Stimulated activated CD4-positive, alpha-beta T cell treated with anti-CD3 and anti-CD28 coated beads, Interleukin-15, amount 100 ng/mL, for 48 hours (primary cell): ENCODE results near the gene VWA7.
"Not testable (repeated sequence)": the region's sequence is repeated elsewhere in the genome, so short reads cannot be mapped to it uniquely, and the experiment has no call there.

Experiments used
- DNase-seq, 2 donors: peaks; one replicate each; pipeline ENCODE4 v3.0.0-alpha.2; 2020; ENCODE audit warnings: low read depth in 2 of 2

VWA7 gene, protein sequence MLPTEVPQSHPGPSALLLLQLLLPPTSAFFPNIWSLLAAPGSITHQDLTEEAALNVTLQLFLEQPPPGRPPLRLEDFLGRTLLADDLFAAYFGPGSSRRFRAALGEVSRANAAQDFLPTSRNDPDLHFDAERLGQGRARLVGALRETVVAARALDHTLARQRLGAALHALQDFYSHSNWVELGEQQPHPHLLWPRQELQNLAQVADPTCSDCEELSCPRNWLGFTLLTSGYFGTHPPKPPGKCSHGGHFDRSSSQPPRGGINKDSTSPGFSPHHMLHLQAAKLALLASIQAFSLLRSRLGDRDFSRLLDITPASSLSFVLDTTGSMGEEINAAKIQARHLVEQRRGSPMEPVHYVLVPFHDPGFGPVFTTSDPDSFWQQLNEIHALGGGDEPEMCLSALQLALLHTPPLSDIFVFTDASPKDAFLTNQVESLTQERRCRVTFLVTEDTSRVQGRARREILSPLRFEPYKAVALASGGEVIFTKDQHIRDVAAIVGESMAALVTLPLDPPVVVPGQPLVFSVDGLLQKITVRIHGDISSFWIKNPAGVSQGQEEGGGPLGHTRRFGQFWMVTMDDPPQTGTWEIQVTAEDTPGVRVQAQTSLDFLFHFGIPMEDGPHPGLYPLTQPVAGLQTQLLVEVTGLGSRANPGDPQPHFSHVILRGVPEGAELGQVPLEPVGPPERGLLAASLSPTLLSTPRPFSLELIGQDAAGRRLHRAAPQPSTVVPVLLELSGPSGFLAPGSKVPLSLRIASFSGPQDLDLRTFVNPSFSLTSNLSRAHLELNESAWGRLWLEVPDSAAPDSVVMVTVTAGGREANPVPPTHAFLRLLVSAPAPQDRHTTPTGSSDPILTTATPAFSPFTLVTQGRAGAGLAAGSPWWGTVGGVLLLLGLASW

DNA sequence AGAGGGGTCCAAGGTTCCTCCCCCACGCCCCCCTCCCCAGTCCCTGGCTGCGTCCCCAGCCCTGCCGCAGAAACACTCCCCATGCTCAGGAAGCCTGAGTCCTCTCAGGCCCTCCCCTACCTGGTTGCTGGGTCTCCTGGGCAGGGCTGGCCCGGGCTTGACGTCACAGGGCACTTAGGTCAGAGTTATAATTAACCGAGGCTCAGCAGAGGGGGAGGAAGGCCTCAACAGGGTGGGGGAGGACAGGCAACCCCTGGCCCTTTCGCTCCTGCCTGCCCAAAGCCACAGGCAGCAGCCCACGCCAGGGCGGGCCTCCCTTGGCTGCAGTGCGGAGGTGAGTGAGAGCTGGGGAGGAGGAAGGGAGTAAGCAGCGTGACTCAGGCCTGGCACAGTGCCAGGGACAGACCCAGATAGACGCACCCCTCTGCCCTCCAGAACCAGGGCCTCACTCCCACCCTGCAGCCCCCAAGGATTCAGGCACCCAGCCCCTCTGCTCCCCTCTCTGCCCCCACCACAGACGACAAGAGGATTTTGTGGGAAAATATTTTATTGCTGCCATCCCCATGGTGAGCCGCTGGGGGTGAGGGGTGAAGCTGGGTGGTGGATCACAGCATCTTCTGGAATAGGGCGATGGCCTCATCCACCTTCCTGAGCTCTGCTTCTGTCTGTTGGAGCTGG is at the start of gene VWA7:
TSS of gene VWA7 (minus strand) at position 340 of the 678 bp plus-strand sequence. CDS start 549 bp downstream, outside the sequence.
- peak; percentile 72 to 73 for DNase-seq

DNA sequence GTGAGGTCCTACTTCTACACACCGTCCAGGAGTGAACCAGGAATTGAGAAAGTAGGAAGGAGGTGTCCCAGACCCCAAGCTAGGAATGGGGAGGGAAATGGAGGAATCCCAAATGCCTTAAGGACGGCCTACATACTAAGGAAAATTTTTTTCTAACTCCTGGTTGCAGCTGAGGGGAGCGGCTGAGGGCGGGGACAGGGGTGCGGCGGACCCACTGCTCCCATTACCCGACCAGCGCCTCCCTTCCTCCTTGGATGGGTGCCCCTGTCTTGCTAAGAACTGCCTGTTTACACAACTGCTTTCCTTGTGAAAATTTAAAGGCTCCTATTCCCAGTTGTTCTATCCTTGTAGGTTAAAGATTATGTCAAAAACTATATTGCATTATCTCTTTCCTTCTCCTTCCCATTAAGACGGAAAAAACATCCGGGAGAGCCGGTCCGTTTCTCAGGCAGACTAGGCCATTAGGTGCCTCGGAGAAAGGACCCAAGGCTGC is 49.7 kb upstream of the VWA7 start:
- peak in 1 of 2 donors; percentile 29 for DNase-seq

DNA sequence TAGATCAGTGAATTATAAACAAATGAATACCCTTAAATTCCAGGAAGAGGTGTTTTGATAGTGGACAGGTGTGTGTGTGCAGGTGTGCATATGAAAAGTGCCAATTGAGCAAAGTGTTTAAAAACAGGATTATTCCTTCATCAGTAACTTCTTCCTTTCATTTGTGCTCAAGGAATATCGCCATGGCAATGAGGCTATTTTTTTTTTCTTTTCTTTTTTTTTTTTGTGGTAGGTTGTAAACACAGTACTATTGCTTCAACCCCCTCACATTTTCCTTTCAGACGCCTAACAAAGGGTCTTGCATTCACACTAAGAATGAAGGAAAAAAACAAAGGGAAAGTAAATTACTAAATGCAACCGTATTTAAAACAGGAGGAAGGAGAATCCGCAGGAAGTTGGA is 48.4 kb upstream of the VWA7 start:
- DNase-seq: no peak

DNA sequence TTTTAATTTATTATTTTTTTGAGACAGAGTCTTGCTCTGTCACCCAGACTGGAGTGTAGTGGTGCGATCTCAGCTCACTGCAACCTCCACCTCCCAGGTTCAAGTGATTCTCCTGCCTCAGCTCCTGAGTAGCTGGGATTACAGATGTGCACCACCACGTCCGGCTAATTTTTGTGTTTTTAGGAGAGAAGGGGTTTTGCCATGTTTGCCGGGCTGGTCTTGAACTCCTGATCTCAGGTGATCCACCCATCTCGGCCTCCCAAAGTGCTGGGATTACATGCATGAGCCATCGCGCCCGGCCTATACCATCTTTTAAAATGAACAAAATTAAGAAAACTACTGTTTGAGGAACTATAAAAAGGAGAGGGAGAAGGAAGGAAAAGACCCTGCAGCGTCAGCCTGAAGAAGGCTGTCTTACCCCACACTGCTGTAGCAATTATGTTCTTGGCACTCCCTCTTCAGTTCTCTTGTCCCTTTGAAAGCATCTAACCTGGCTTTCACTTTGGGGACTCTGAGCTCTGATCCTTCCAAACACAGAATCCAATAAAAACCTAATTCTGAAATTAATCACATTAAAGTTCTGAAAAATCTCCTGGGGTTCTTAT is 46.6 kb upstream of the VWA7 start:
- DNase-seq: not testable (repeated sequence)

DNA sequence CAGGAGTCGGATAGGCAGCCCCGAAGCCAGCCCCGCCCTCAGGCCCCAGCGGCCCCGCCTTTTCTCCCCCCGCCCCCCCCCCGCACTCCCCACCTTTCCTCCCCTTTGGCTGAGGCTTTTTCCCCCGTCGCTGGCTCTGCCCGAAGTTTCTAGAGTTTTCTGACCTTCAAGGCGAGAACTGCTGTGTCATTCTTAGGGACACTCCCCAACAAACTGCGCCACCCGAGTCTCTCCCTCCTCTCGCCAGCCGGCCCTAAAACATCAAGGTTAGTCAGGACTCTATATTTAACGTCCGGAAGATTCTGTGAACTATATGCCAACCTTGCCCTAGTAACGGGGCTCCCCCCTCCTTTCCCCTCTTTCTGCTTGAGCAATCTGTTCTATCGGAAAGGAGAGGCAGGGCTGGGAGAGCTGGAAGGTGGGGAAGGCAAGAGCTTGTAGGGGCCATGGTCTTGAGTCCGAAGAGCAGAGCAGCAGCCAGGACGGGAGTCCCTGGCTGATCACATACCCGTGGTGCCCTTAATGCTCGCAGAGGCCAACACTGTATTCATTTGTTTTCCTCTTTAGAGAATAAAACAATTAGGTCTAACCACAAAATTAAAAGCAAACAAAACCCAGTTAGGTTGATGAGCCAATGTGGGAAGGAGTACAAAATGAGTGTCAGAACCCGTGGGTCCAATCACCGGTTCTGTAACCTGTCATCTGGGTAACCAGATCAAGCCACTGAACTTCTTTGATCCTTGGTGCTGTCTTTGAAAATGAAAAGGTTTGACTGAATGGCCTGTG is 45.1 kb upstream of the VWA7 start:
- no peak for DNase-seq

DNA sequence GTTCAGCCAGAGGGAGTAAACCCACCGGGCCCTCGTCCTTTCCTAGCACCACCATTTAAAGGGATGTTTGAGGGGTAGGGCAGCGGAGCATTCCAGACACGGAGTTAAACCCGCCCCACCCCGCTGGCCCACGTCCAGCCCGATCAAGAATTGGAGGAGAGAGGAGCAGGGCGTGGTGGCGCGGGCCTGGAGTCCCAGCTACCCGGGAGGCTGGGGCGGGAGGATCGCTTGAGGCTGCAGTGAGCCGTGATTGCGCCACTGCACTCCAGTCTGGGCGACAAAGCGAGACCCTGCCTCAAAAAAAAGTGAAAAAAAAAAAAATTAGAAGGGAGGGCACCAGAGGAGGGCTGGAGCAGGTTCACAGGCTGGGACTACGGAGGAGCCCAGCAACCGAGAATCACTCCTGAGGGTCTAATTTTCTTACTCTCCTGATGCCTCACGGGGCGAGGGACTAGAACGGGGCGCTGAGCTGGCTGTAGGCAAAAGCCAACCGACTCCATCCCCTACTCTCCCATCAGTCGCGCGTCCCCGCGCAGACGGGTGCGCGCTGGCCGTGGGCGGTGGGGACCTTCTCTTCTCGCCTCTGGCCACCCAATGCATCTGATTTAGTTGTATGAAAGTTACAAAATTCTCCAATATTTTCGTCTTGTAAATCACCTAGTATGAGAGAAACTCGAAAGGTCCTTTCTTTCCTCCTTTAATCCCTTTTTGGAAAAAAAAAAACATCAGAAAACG is 44.3 kb upstream of the VWA7 start:
- peak in 1 of 2 donors; percentile 73 for DNase-seq

DNA sequence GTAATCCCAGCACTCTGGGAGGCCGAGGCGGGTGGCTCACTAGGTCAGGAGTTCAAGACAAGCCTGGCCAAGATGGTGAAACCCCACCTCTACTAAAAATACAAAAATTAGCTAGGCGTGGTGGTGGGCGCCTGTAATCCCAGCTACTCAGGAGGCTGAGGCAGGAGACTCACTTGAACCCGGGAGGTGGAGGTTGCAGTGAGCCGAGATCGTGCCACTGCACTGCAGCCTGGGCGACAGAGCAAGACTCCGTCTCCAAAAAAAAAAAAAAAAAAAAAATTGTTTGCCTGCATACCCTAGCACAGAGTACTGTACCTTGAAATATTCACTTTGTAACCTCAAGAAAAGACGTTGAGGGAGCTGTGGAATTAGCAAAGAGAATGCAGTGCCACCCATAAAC is 43.3 kb upstream of the VWA7 start:
- DNase-seq: not testable (repeated sequence)

DNA sequence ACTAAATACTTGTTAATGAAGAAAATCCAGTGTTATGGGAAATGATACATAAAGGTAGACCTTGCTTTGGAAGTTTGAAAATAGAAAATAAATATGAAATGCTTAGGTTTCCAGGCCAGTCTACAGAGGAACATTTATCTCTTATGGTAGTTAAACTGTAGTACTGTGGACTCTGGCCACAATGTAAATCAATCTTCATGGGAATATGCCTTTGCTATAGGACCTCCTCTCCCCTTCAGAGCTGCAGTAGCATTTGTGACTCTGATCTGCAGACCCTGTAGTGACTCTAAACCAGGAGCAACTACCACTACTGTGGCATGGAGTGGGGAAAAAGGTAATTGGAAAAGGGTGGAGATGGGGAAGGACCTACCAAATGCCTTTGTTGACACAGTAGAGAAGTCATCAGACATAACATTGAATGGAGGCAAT is 42.8 kb upstream of the VWA7 start:
- no peak for DNase-seq

DNA sequence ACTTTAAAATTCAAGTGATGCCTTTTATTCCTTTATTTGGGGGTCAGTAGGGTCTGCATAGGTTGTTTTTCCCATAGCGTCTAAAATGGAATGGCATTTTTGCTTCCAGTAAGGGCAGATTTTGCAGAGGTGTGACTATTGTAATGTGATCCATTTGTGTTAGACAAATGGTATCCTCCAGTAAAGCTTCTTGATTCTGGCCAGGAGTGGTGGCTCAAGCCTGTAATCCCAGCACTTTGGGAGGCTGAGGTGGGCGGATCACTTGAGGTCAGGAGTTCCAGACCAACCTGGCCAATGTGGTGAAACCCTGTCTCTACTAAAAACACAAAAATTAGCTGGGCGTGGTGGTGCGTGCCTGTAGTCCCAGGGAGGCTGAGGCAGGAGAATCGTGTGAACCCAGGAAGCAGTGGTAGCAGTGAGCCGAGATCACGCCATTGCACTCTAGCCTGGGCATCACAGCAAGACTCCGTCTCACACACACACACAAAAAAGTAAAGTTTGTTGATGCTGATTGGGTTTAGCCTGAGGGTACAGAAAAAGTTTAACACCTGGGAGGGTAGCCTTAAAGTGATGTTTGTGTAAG is 40.9 kb upstream of the VWA7 start:
- DNase-seq: not testable (repeated sequence)

DNA sequence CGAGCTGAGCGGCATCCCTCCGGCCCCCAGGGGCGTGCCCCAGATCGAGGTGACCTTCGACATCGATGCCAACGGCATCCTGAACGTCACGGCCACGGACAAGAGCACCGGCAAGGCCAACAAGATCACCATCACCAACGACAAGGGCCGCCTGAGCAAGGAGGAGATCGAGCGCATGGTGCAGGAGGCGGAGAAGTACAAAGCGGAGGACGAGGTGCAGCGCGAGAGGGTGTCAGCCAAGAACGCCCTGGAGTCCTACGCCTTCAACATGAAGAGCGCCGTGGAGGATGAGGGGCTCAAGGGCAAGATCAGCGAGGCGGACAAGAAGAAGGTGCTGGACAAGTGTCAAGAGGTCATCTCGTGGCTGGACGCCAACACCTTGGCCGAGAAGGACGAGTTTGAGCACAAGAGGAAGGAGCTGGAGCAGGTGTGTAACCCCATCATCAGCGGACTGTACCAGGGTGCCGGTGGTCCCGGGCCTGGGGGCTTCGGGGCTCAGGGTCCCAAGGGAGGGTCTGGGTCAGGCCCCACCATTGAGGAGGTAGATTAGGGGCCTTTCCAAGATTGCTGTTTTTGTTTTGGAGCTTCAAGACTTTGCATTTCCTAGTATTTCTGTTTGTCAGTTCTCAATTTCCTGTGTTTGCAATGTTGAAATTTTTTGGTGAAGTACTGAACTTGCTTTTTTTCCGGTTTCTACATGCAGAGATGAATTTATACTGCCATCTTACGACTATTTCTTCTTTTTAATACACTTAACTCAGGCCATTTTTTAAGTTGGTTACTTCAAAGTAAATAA is 40.2 kb upstream of the VWA7 start:
- DNase-seq: not testable (repeated sequence)

DNA sequence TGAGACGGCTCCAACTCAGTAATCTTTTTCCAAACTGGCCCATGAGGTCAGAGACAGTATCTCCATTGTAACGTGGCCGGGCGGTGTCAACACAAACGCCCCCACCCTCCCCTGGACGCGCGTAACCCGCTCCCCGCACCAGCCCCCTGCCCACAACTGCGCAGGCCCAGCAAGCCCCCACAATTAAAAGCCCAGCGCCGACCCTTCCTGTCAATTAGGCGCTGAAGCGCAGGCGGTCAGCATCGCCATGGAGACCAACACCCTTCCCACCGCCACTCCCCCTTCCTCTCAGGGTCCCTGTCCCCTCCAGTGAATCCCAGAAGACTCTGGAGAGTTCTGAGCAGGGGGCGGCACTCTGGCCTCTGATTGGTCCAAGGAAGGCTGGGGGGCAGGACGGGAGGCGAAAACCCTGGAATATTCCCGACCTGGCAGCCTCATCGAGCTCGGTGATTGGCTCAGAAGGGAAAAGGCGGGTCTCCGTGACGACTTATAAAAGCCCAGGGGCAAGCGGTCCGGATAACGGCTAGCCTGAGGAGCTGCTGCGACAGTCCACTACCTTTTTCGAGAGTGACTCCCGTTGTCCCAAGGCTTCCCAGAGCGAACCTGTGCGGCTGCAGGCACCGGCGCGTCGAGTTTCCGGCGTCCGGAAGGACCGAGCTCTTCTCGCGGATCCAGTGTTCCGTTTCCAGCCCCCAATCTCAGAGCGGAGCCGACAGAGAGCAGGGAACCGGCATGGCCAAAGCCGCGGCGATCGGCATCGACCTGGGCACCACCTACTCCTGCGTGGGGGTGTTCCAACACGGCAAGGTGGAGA is 38.1 kb upstream of the VWA7 start, which contains the start of the genes HSPA1A and HSPA1L:
TSS of gene HSPA1A (plus strand) at position 519 of the 814 bp plus-strand sequence. CDS start at position 733, 214 bp downstream.
TSS of gene HSPA1L (minus strand) at position 259 of the 814 bp plus-strand sequence. CDS start 3,311 bp downstream, outside the sequence.
- no peak for DNase-seq

DNA sequence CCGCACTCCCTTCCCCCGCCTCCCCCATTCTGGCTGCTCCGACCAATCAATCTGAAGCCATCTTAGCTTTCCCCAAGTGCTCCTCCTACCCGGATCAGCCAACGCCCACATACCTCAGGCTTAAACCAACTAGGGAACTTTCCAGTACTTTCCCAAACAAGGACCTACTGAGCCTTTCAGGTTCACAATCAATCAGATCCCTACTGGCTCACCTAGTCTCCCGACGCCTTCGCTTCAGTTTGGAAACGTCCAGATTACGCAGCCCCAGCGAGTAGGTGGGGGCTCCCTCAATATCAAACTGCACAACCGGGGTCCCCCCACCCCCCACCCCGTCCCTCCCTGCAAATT is 37.5 kb upstream of the VWA7 start:
- DNase-seq: no peak

DNA sequence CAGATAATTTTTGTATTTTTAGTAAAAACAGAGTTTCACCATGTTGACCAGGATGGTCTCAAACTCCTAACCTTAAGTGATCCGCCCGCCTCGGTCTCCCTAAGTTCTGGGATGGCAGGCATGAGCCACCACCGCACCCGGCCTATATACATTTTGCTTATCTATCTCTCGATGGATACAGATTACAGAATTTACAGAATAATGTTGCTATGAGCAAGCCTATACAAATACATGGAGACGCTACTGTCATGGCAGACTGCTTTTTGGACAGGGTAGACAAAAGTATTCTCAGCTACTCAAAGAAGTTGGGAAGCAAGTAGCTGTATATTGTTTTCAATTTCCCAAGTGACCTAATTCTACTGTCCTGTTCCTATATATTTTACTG is 36.3 kb upstream of the VWA7 start:
- no peak for DNase-seq

DNA sequence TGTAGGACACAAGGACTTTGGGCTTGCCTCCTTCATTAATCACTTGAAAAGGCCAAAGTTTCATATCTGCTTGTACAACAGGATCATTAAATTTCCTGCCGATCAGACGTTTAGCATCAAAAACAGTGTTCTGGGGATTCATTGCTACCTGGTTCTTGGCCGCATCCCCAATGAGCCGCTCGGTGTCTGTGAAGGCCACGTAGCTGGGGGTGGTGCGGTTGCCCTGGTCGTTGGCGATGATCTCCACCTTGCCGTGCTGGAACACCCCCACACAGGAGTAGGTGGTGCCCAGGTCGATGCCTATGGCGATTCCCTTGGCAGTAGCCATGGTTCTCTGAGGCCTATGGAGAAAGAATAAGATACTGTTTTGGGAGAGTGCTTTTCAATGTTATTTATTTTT is 34.5 kb upstream of the VWA7 start:
- no peak for DNase-seq

DNA sequence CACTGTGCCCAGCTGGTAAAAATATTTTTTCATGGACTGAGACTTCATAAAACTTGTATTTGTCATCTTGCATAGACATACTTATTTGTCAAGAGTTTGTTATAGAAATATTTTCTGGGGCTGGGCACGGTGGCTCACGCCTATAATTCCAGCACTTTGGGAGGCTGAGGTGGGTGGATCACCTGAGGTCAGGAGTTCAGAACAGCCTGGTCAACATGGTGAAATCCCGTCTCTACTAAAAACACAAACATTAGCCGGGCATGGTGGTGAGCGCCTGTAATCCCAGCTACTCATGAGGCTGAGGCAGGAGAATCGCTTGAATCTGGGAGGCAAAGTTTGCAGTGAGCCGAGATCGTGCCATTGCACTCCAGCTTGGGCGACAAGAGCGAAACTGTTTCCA is 31.5 kb upstream of the VWA7 start:
- not testable (repeated sequence) for DNase-seq

DNA sequence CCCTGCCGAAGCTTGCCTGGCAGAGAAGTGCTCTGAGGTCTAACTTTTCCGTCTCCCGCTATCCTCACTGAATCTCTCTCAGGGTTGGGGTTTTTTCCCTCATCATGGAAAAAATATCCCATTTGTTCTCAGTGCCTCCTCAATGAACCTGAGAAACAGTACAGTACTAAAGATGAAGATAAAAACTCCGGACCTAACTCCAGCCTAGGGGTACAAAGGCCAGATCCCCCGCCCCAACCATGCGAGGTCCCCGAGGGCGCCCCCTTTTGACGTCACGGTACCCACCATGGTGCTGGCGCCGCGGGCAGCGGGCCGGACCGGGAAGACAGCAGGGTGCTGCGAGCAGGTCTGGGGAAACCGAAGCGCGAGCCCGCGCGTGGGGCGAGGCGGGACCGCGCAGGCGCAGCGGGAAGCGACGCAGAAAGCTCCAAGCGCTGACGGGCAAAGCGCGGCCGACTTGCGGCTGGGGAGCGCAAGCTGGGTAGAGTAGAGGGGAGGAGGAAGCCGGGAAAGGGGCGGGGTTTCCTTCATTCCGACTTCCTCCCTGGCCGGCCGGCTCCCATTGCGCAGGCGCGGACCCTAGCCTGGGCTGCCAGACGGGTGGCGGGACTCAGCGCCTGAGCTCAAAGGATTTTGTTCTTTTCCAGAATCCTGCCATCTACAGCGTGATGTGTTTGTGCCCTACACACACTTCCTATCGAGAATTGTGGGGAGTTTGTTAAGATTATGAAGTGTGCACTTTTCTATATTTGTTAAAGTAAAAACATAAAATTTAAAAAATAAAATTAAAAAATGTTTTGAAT is 29.5 kb upstream of the VWA7 start, which contains the start of gene LSM2:
TSS of gene LSM2 (minus strand) at position 497 of the 803 bp plus-strand sequence. CDS start at position 288, 209 bp downstream.
- DNase-seq: peak; percentile 95 to 97
